Measurements from ENCODE around the gene MRPL21. TPM values are rescaled to one million over a fixed set of nuclear protein-coding genes. Genes with fewer than 3 reads are reported as not detected.

The MRPL21 gene
- total RNA-seq, 1 experiment from 2014 or later = 96.5 TPM

GRCh38 chr11:68932358-68932757, 28.7 kb upstream of the MRPL21 start:
- no peak overlapping the region for H3K4me3 Mint-ChIP-seq (ENCODE audit: unreplicated experiment)
- no peak for DNase-seq (ENCODE audit: unreplicated experiment)
- H3K4me1 Mint-ChIP-seq (ENCODE audit: insufficient read depth, unreplicated experiment) = no peaks in the 10 kb centered on the region
- H3K9me3 Mint-ChIP-seq (ENCODE audit: unreplicated experiment) = no peaks in the 10 kb centered on the region
- CTCF ChIA-PET = interaction anchor here (0.7 kb wide), 1 partner anchor 83 kb away, joined by 5 read pairs; no protein-coding TSS in a partner anchor
- POLR2A ChIA-PET = no interaction called here
- intact Hi-C loops (cut with micrococcal nuclease) = no loop called here
- BruUV-seq (replicated peaks) = no TSS peak
- H3K27ac Mint-ChIP-seq (ENCODE audit: low read depth, unreplicated experiment) = no peak overlapping the region
- H3K27me3 Mint-ChIP-seq (ENCODE audit: insufficient read depth, unreplicated experiment) = no peaks in the 10 kb centered on the region
- TF ChIP-seq, protein P1, sequence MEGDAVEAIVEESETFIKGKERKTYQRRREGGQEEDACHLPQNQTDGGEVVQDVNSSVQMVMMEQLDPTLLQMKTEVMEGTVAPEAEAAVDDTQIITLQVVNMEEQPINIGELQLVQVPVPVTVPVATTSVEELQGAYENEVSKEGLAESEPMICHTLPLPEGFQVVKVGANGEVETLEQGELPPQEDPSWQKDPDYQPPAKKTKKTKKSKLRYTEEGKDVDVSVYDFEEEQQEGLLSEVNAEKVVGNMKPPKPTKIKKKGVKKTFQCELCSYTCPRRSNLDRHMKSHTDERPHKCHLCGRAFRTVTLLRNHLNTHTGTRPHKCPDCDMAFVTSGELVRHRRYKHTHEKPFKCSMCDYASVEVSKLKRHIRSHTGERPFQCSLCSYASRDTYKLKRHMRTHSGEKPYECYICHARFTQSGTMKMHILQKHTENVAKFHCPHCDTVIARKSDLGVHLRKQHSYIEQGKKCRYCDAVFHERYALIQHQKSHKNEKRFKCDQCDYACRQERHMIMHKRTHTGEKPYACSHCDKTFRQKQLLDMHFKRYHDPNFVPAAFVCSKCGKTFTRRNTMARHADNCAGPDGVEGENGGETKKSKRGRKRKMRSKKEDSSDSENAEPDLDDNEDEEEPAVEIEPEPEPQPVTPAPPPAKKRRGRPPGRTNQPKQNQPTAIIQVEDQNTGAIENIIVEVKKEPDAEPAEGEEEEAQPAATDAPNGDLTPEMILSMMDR (IDR thresholded peaks at IDR 0.05; ENCODE audit: unreplicated experiment) = no peak
- H3K36me3 Mint-ChIP-seq (ENCODE audit: insufficient read depth, unreplicated experiment) = peaks cover 51% of the 10 kb centered on the region

GRCh38 chr11:68931911-68932310, 28.3 kb upstream of the MRPL21 start:
- TF ChIP-seq, protein P1 (IDR thresholded peaks at IDR 0.05; ENCODE audit: unreplicated experiment) = no peak
- Mint-ChIP-seq H3K9me3 (ENCODE audit: unreplicated experiment) (no peaks in the 10 kb centered on the region), H3K27me3 (ENCODE audit: insufficient read depth, unreplicated experiment) (no peaks in the 10 kb centered on the region), H3K27ac (ENCODE audit: low read depth, unreplicated experiment) (no peak overlapping the region), H3K4me3 (ENCODE audit: unreplicated experiment) (no peak overlapping the region), H3K36me3 (ENCODE audit: insufficient read depth, unreplicated experiment) (peaks cover 51% of the 10 kb centered on the region), H3K4me1 (ENCODE audit: insufficient read depth, unreplicated experiment) (no peaks in the 10 kb centered on the region)
- DNase-seq (ENCODE audit: unreplicated experiment) = no peak
- ChIA-PET POLR2A (no interaction called here), CTCF (no interaction called here)
- intact Hi-C loops (cut with micrococcal nuclease) = no loop called here
- no TSS peak for BruUV-seq (replicated peaks)

GRCh38 chr11:68930991-68931855, 27.6 kb upstream of the MRPL21 start:
- peaks cover under 1% of the 10 kb centered on the region for H3K9me3 Mint-ChIP-seq (ENCODE audit: unreplicated experiment)
- intact Hi-C loops (cut with micrococcal nuclease) = no loop called here
- ChIA-PET CTCF (no interaction called here), POLR2A (interaction anchor here (0.7 kb wide), 1 partner anchor 15 kb away, joined by 3 read pairs; no protein-coding TSS in a partner anchor)
- DNase-seq (ENCODE audit: unreplicated experiment) = no peak
- peak overlapping the region; percentile 70 for H3K27ac Mint-ChIP-seq (ENCODE audit: low read depth, unreplicated experiment)
- TF ChIP-seq, protein P1 (IDR thresholded peaks at IDR 0.05; ENCODE audit: unreplicated experiment) = no peak
- no peak overlapping the region for H3K4me3 Mint-ChIP-seq (ENCODE audit: unreplicated experiment)
- H3K27me3 Mint-ChIP-seq (ENCODE audit: insufficient read depth, unreplicated experiment) = no peaks in the 10 kb centered on the region
- H3K36me3 Mint-ChIP-seq (ENCODE audit: insufficient read depth, unreplicated experiment) = peaks cover 57% of the 10 kb centered on the region
- no TSS peak for BruUV-seq (replicated peaks)
- no peaks in the 10 kb centered on the region for H3K4me1 Mint-ChIP-seq (ENCODE audit: insufficient read depth, unreplicated experiment)

DNA sequence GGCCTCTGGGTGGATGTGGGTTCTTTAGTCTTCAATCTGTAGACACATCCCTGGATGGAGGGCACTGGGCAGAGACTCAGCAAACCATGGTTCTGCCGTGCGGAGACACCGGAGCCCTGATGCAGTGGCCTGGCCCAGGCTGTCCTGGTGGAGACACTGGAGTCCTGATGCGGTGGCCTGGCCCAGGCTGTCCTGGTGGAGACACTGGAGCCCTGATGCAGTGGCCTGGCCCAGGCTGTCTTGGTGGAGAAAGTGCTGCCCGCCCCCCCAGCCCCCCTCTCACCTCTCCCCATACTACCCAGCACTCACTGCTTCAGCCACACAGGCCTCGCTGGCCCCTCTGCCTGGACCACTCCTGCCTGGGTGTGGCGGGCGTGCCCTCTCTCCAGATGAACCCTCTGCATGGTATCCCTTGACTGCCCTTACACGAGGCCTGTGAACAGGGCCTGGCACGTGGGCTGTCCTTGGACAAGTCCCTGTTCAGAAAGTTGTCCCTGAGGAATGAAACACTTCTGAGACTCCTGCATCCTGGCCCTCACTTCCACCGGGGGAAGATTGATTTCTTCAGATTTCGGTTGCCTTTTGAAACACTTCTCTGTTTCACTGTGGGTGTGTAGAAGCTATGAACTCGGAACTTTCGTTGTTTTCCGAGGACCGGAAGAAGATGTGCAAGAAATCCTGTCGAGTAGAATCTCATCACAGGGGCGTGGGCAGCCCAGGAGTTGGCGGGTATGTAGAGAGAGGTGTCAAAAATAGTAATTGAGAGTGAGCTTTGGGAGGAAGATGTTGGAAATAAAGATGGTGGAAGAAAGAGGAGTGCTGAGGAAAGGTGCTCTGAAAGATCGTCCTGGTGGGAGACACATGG, 26.3 kb upstream of the MRPL21 start:
- DNase-seq (ENCODE audit: unreplicated experiment) = no peak
- ChIA-PET CTCF (no interaction called here), POLR2A (interaction anchor here (0.7 kb wide), 1 partner anchor 14 kb away, joined by 3 read pairs; no protein-coding TSS in a partner anchor)
- Mint-ChIP-seq H3K4me3 (ENCODE audit: unreplicated experiment) (no peak overlapping the region), H3K27me3 (ENCODE audit: insufficient read depth, unreplicated experiment) (no peaks in the 10 kb centered on the region), H3K4me1 (ENCODE audit: insufficient read depth, unreplicated experiment) (no peaks in the 10 kb centered on the region), H3K27ac (ENCODE audit: low read depth, unreplicated experiment) (no peak overlapping the region), H3K9me3 (ENCODE audit: unreplicated experiment) (peaks cover 9% of the 10 kb centered on the region), H3K36me3 (ENCODE audit: insufficient read depth, unreplicated experiment) (peaks cover 64% of the 10 kb centered on the region)
- intact Hi-C loops (cut with micrococcal nuclease) = no loop called here
- TF ChIP-seq, protein P1 (IDR thresholded peaks at IDR 0.05; ENCODE audit: unreplicated experiment) = no peak
- no TSS peak for BruUV-seq (replicated peaks)
